ENCODE data around the gene CFP.

DNA sequence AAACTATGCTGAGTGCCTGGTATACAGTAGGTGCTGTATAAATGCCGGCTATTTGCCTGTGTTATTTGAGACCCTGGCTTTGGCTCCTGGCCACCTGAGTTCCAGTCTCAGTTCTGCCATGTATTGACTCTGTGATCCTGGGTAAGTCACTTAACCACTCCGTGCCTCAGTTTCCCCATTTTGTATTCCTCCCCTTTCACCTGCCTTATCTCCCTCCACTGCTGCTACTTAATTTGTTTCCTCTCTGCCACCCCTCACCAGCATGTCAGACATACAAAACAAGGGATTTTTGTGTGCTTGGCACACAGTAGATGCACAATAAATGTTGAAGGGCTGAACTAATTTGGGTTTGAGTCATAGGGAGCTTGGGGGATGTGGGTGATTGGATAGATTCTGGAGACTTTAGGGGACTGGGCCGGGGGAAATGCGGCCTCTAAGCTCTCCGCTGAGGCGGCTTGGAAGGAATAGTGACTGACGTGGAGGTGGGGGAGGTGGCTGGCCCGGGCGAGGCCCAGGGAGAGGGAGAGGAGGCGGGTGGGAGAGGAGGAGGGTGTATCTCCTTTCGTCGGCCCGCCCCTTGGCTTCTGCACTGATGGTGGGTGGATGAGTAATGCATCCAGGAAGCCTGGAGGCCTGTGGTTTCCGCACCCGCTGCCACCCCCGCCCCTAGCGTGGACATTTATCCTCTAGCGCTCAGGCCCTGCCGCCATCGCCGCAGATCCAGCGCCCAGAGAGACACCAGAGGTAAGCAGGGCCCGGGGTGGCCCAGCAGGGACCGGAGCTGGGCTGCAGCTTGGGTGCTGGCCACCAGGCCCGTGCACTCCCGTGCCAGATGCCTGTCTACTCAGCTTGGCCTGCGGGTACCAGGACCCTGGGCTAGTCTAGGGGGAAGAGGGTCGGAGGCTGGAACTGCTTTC, 47.7 kb downstream of the CFP start, which contains the start of gene TIMP1:
- TF ChIP-seq, protein P1, sequence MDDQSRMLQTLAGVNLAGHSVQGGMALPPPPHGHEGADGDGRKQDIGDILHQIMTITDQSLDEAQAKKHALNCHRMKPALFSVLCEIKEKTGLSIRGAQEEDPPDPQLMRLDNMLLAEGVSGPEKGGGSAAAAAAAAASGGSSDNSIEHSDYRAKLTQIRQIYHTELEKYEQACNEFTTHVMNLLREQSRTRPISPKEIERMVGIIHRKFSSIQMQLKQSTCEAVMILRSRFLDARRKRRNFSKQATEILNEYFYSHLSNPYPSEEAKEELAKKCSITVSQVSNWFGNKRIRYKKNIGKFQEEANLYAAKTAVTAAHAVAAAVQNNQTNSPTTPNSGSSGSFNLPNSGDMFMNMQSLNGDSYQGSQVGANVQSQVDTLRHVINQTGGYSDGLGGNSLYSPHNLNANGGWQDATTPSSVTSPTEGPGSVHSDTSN (IDR thresholded peaks at IDR 0.05) = peak; percentile 71
- TF ChIP-seq POLR2AphosphoS5 (IDR thresholded peaks at IDR 0.05; ENCODE audit: low read depth, low read length) = peak; percentile 43; the same call in 1 of the 2 replicates
- TF ChIP-seq, protein P2, sequence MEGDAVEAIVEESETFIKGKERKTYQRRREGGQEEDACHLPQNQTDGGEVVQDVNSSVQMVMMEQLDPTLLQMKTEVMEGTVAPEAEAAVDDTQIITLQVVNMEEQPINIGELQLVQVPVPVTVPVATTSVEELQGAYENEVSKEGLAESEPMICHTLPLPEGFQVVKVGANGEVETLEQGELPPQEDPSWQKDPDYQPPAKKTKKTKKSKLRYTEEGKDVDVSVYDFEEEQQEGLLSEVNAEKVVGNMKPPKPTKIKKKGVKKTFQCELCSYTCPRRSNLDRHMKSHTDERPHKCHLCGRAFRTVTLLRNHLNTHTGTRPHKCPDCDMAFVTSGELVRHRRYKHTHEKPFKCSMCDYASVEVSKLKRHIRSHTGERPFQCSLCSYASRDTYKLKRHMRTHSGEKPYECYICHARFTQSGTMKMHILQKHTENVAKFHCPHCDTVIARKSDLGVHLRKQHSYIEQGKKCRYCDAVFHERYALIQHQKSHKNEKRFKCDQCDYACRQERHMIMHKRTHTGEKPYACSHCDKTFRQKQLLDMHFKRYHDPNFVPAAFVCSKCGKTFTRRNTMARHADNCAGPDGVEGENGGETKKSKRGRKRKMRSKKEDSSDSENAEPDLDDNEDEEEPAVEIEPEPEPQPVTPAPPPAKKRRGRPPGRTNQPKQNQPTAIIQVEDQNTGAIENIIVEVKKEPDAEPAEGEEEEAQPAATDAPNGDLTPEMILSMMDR (IDR thresholded peaks at IDR 0.05) = no peak
- TF ChIP-seq REST (IDR thresholded peaks at IDR 0.05; ENCODE audit: low read depth, low read length) = no peak
- TF ChIP-seq GABPA (IDR thresholded peaks at IDR 0.05; ENCODE audit: low read depth) = peak; percentile 50
- peak in 1 of 2 experiments; percentile 55; a peak in 1 of 4 replicates for TF ChIP-seq EP300 (IDR thresholded peaks at IDR 0.05; ENCODE audit: borderline replicate concordance in 1 of 2, low read depth in 1 of 2, low read length in 1 of 2)
- peak; percentile 37; the same call in 1 of the 2 replicates for TF ChIP-seq JUND (IDR thresholded peaks at IDR 0.05)
- no peak for TF ChIP-seq RCOR1 (IDR thresholded peaks at IDR 0.05; ENCODE audit: low read length)
